ENCODE data around the gene STX10.

STX10 gene

DNA sequence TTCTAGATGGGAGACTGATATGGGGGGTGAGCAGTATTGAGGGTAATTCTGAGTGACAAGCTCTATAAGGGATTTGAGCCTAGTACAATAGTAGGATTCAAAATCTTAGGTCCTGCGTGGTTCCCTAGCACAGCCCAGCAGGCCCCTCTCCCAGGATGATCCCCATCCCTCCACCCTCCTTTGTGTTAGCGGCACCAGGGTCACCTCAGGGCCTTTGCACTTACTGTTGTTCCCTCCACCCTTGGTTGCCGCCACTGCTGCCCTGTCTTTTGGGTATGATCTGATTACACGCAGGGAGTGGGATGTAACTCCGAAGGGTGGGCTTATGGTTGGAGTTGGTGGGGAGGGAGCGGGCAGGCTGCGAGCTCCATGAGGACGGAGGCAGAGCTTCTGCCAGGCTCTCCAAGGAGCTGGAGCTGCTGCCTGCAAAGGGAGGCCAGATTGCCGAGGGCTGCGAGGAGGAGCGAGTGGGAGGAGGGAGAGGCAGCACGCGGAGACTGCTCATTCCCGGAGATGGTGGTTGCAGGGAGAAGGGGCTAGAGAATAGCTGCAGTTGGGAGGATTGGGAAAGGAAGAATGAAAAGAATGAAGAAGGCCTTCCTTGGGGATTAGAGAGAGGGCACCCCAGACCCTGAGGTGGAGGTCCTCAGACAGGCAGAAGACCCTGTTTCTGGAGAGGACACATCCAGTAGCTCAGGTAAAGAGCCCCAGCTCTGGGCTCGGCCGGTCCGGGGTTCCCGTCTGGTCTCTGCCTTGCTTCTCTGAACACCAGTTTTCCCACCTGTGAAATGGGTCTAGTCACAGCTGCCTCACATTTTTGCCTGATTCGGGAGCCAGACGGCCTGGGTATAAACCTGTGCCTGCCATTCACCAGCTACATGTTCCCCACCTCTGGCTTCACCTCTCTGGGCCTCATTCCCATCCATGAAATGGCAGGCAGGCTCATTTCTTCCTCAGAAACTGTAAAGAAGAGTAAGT is 26.9 kb downstream of the STX10 start:
- H3K9me3 ChIP-seq (ENCODE audit: control insufficient read depth, insufficient read depth, low read depth, low read length): no peaks in the 10 kb centered on the region
- no peak overlapping the region for H3K4me3 ChIP-seq (ENCODE audit: low read depth, low read length)
- H3K9ac ChIP-seq (ENCODE audit: low read length): no peak overlapping the region
- H3K27ac ChIP-seq (ENCODE audit: low read depth, low read length): no peak overlapping the region
- H3K4me1 ChIP-seq (ENCODE audit: control insufficient read depth, insufficient read depth, low read length): peaks cover 34% of the 10 kb centered on the region
- H3K27me3 ChIP-seq (ENCODE audit: control insufficient read depth, insufficient read depth, low read length): no peaks in the 10 kb centered on the region
- peaks cover 32% of the 10 kb centered on the region for H3K36me3 ChIP-seq (ENCODE audit: control insufficient read depth, insufficient read depth, low read length)

DNA sequence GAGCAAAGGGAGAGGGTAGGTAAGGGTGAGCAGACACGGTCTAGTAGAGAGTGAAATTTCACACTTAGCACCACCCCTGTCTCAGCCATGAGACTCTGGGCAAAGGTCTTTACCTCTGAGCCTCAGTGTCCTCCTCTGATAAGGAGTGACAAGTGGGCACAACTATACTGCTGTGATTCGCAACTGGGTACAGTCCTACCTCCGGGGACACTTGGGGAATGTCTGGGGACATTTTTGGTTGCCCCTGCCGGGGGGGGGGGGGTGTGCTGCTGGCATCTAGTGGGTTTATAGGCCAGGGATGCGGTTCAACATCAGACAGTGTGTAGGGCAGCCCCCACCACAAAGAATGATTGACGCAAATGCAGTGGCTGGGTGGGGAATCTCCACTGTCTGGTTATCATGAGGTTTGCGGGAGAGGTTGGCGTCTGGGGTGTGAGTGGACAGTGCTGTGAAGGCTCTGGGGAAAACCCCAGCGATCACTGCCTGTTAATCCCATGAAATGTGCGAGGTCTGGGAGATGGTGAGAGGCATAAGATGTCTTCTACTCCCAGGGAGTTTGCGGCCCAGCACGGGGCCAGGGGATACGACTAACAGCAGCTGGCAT is 27.8 kb downstream of the STX10 start:
- peaks cover 34% of the 10 kb centered on the region for H3K4me1 ChIP-seq (ENCODE audit: control insufficient read depth, insufficient read depth, low read length)
- H3K27ac ChIP-seq (ENCODE audit: low read depth, low read length): no peak overlapping the region
- H3K27me3 ChIP-seq (ENCODE audit: control insufficient read depth, insufficient read depth, low read length): no peaks in the 10 kb centered on the region
- no peak overlapping the region for H3K4me3 ChIP-seq (ENCODE audit: low read depth, low read length)
- peak overlapping the region; percentile 7 for H3K9ac ChIP-seq (ENCODE audit: low read length)
- peaks cover 32% of the 10 kb centered on the region for H3K36me3 ChIP-seq (ENCODE audit: control insufficient read depth, insufficient read depth, low read length)
- H3K9me3 ChIP-seq (ENCODE audit: control insufficient read depth, insufficient read depth, low read depth, low read length): no peaks in the 10 kb centered on the region

DNA sequence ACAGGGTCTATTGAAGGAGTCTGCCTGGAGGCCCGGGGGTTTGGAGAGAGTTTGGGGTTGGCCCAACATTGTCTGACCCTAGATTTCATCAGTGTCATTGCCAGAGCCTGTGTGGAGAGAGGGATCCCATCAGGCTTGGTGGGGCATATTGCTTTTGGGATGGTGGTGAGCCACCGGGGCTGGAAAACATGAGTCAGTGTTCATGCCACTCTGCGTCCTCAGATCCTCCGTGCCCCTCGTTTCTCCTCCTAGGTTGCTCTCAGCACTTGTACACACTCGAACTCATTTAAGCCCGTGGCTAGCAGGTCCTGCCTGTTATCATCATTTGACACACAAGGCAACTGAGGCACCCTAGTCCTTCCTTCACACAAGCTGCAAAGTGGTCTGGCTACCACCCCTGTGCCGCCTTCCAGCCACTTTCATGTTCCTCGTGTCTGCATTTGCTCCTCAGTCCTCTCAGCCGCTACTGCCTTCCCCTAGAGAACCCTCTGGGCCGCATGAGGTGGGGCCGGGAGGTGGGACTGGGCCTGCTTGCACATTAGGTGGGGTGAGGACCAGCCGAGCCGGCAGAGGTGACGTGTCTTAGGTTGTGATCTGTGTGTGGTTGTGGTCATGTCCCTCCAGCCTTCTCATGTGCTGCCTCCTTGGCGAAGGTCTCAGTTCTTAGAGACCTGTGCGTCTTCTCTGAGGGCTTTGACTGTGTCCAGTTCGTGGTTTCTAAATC is 28.5 kb downstream of the STX10 start:
- Histone ChIP-seq H3K4me3 (ENCODE audit: low read depth, low read length) (0 out of 2 replicates have a peak overlapping the region, but pooled peaks have one; percentile 7), H3K9me3 (ENCODE audit: control insufficient read depth, insufficient read depth, low read depth, low read length) (no peaks in the 10 kb centered on the region), H3K9ac (ENCODE audit: low read length) (peak overlapping the region; percentile 7), H3K4me1 (ENCODE audit: control insufficient read depth, insufficient read depth, low read length) (peaks cover 34% of the 10 kb centered on the region), H3K27me3 (ENCODE audit: control insufficient read depth, insufficient read depth, low read length) (no peaks in the 10 kb centered on the region), H3K27ac (ENCODE audit: low read depth, low read length) (no peak overlapping the region; the same call in 1 of the 2 replicates), H3K36me3 (ENCODE audit: control insufficient read depth, insufficient read depth, low read length) (peaks cover 31% of the 10 kb centered on the region)

- Histone ChIP-seq H3K4me1 (ENCODE audit: control insufficient read depth, insufficient read depth, low read length) (peaks cover 34% of the 10 kb centered on the region), H3K9me3 (ENCODE audit: control insufficient read depth, insufficient read depth, low read depth, low read length) (no peaks in the 10 kb centered on the region), H3K27ac (ENCODE audit: low read depth, low read length) (peak overlapping the region; percentile 77; the same call in 1 of the 2 replicates), H3K9ac (ENCODE audit: low read length) (peak overlapping the region; percentile 52), H3K4me3 (ENCODE audit: low read depth, low read length) (peak overlapping the region; percentile 94; the same call in 1 of the 2 replicates), H3K36me3 (ENCODE audit: control insufficient read depth, insufficient read depth, low read length) (peaks cover 23% of the 10 kb centered on the region), H3K27me3 (ENCODE audit: control insufficient read depth, insufficient read depth, low read length) (no peaks in the 10 kb centered on the region)
Observed at GRCh38 chr19:13120817-13121216, 29.4 kb downstream of the STX10 start.

DNA sequence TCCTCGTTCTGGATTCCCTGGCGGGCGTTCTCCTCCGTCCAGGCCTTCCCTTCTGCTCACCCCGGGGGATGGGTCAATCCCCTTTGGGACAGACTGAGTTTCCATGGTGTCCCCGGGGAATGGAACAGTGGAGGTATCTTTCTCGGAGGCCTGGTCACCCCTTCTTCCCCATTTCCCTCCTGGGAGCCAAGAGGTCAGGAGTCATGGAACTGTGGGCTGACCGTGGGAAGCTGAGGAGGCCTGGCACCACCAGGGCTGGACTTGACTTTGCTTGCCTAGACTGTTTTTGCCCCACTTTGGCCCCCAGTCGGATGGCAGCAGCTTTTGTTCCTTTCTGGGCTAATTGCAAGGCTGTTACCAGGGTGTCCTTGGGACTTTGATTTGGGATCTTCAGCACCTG is 30.1 kb downstream of the STX10 start:
- H3K36me3 ChIP-seq (ENCODE audit: control insufficient read depth, insufficient read depth, low read length): peaks cover 24% of the 10 kb centered on the region
- H3K4me3 ChIP-seq (ENCODE audit: low read depth, low read length): peak overlapping the region; percentile 94
- H3K27ac ChIP-seq (ENCODE audit: low read depth, low read length): peak overlapping the region; percentile 77; the same call in 1 of the 2 replicates
- no peaks in the 10 kb centered on the region for H3K9me3 ChIP-seq (ENCODE audit: control insufficient read depth, insufficient read depth, low read depth, low read length)
- peaks cover 34% of the 10 kb centered on the region for H3K4me1 ChIP-seq (ENCODE audit: control insufficient read depth, insufficient read depth, low read length)
- H3K9ac ChIP-seq (ENCODE audit: low read length): peak overlapping the region; percentile 52
- H3K27me3 ChIP-seq (ENCODE audit: control insufficient read depth, insufficient read depth, low read length): no peaks in the 10 kb centered on the region

DNA sequence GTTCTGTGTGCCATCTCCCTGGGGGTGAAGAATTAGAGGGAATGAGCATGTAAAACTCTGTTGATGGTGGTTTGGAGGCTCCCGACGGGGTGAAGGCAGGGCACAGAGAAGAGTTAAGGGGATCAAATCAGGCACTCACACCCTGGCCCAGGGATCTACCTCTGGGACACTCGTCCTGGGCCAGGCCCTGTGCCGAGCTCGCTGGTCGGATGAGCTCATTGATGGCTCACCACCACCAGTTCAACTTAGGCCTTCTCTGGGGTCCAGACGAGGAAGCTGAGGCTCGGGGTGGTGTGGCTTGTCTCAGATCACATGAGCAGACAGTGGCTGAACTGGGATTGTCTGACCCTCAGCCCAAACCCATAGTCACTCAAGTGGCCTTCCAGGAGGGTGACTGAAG is 30.5 kb downstream of the STX10 start:
- Histone ChIP-seq H3K36me3 (ENCODE audit: control insufficient read depth, insufficient read depth, low read length) (peaks cover 24% of the 10 kb centered on the region), H3K27ac (ENCODE audit: low read depth, low read length) (0 out of 2 replicates have a peak overlapping the region, but pooled peaks have one; percentile 77), H3K4me3 (ENCODE audit: low read depth, low read length) (peak overlapping the region; percentile 94)

GRCh38 chr19:13118424-13119193 is 31.6 kb downstream of the STX10 start:
- H3K4me3 ChIP-seq (ENCODE audit: low read depth, low read length): peak overlapping the region; percentile 94
- no peaks in the 10 kb centered on the region for H3K9me3 ChIP-seq (ENCODE audit: control insufficient read depth, insufficient read depth, low read depth, low read length)
- peak overlapping the region; percentile 98 for H3K27ac ChIP-seq (ENCODE audit: low read depth, low read length)
- H3K27me3 ChIP-seq (ENCODE audit: control insufficient read depth, insufficient read depth, low read length): no peaks in the 10 kb centered on the region
- H3K9ac ChIP-seq (ENCODE audit: low read length): peak overlapping the region; percentile 99
- H3K36me3 ChIP-seq (ENCODE audit: control insufficient read depth, insufficient read depth, low read length): peaks cover 22% of the 10 kb centered on the region
- H3K4me1 ChIP-seq (ENCODE audit: control insufficient read depth, insufficient read depth, low read length): peaks cover 34% of the 10 kb centered on the region

More for the DNA sequence above, 30.5 kb downstream of the STX10 start:
- no peaks in the 10 kb centered on the region for H3K27me3 ChIP-seq (ENCODE audit: control insufficient read depth, insufficient read depth, low read length)
- H3K9ac ChIP-seq (ENCODE audit: low read length): peak overlapping the region; percentile 52
- H3K9me3 ChIP-seq (ENCODE audit: control insufficient read depth, insufficient read depth, low read depth, low read length): no peaks in the 10 kb centered on the region
- peaks cover 34% of the 10 kb centered on the region for H3K4me1 ChIP-seq (ENCODE audit: control insufficient read depth, insufficient read depth, low read length)

GRCh38 chr19:13117772-13118423 is 32.3 kb downstream of the STX10 start, which contains the start of gene NACC1:
Gene NACC1, plus strand, starts transcription at chr19:13118264. Its CDS starts 16,944 bp downstream, at chr19:13135208.
- Histone ChIP-seq H3K36me3 (ENCODE audit: control insufficient read depth, insufficient read depth, low read length) (peaks cover 27% of the 10 kb centered on the region), H3K4me3 (ENCODE audit: low read depth, low read length) (peak within 1 kb of the TSS; percentile 94), H3K27me3 (ENCODE audit: control insufficient read depth, insufficient read depth, low read length) (no peaks in the 10 kb centered on the region), H3K27ac (ENCODE audit: low read depth, low read length) (peak within 1 kb of the TSS; percentile 98), H3K9ac (ENCODE audit: low read length) (peak within 1 kb of the TSS; percentile 99), H3K9me3 (ENCODE audit: control insufficient read depth, insufficient read depth, low read depth, low read length) (no peaks in the 10 kb centered on the region), H3K4me1 (ENCODE audit: control insufficient read depth, insufficient read depth, low read length) (peaks cover 34% of the 10 kb centered on the region)

GRCh38 chr19:13117176-13117771 is 32.9 kb downstream of the STX10 start:
- Histone ChIP-seq H3K9me3 (ENCODE audit: control insufficient read depth, insufficient read depth, low read depth, low read length) (no peaks in the 10 kb centered on the region), H3K4me1 (ENCODE audit: control insufficient read depth, insufficient read depth, low read length) (peaks cover 34% of the 10 kb centered on the region), H3K9ac (ENCODE audit: low read length) (peak overlapping the region; percentile 92), H3K27ac (ENCODE audit: low read depth, low read length) (0 out of 2 replicates have a peak overlapping the region, but pooled peaks have one; percentile 88), H3K4me3 (ENCODE audit: low read depth, low read length) (peak overlapping the region; percentile 83), H3K36me3 (ENCODE audit: control insufficient read depth, insufficient read depth, low read length) (peaks cover 30% of the 10 kb centered on the region), H3K27me3 (ENCODE audit: control insufficient read depth, insufficient read depth, low read length) (no peaks in the 10 kb centered on the region)
